ENCODE measurements around the gene TMEM223. TPM values are rescaled to one million over a fixed set of nuclear protein-coding genes. Genes with fewer than 3 reads are reported as not detected.

Gene TMEM223
- total and polyA plus RNA-seq, 9 of the 15 experiments (the other 6 are each of a cell fraction or from before 2014, with no cell fraction given) = 5.9 to 34.5 (median 19.6) TPM

DNA sequence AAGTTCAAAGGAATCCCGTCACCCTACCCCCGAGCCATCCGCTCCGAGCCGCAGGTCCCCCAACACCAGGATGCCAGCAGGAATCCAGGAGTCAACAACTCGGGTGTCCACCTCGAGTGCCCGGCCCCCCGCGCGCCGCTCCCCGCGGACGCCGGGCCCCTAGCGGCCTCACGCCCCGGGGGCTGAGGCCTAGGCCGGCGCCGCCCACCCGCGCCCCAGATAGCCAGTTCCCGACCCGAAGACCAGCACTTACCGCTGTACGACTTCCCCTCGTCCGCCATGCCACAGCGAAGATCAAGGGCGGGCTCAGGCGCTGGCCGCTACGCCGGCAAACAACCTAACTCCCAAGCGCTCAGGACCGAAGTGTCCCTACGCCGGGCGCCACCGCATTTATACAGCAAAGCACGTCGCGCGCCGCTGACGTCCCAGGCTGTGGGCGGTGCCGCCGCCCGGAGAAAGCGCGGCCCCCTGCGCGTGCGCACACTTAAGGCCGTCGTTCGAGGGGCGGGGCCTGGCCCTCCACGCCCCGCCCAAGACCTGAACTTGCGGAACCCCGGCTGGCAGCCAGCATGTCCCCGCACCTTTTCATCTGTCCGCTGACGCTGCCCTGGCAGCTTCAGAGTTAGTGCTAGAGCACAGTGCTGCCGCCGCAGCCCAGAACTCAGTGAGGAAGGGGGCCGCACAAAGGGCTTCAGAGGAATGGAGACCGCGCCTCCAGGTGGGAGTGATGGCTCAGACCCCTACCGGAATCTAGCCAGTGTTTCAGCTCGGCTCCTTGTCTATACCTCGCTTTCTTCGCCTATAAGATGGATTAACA is 13.5 kb upstream of the TMEM223 start, which contains the start of gene NXF1 (continued):
- TF ChIP-seq ZNF785 (CRISPR knock-in tag; IDR thresholded peaks at IDR 0.05) (no peak), PYGO2 (tag; IDR thresholded peaks at IDR 0.05) (no peak), HOXB6 (CRISPR knock-in tag; IDR thresholded peaks at IDR 0.05; ENCODE audit: borderline replicate concordance) (peak; percentile 52; the same call in 1 of the 2 replicates), CTBP1 (IDR thresholded peaks at IDR 0.05; ENCODE audit: borderline replicate concordance) (peak; percentile 77; the same call in 1 of the 2 replicates), SUPT5H (IDR thresholded peaks at IDR 0.05) (peak; percentile 100), MEIS2 (IDR thresholded peaks at IDR 0.05; ENCODE audit: partially characterized antibody) (peak; percentile 87), CCAR2 (IDR thresholded peaks at IDR 0.05; ENCODE audit: low read depth, low read length) (no peak), TAF7 (tag; IDR thresholded peaks at IDR 0.05) (peak; percentile 86), CHD2 (IDR thresholded peaks at IDR 0.05; ENCODE audit: low read depth, low read length) (peak; percentile 22; the same call in 1 of the 2 replicates), CHD1 (IDR thresholded peaks at IDR 0.05; ENCODE audit: low read length) (peak; percentile 81), TEAD4 (IDR thresholded peaks at IDR 0.05; ENCODE audit: low read length) (peak; percentile 20; the same call in 1 of the 2 replicates), TEAD4 (CRISPR knock-in tag; IDR thresholded peaks at IDR 0.05; ENCODE audit: borderline replicate concordance) (no peak)
- TF ChIP-seq, protein P1, sequence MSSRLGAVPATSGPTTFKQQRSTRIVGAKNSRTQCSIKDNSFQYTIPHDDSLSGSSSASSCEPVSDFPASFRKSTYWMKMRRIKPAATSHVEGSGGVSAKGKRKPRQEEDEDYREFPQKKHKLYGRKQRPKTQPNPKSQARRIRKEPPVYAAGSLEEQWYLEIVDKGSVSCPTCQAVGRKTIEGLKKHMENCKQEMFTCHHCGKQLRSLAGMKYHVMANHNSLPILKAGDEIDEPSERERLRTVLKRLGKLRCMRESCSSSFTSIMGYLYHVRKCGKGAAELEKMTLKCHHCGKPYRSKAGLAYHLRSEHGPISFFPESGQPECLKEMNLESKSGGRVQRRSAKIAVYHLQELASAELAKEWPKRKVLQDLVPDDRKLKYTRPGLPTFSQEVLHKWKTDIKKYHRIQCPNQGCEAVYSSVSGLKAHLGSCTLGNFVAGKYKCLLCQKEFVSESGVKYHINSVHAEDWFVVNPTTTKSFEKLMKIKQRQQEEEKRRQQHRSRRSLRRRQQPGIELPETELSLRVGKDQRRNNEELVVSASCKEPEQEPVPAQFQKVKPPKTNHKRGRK (tag; IDR thresholded peaks at IDR 0.05) = no peak
- TF ChIP-seq, protein P2, sequence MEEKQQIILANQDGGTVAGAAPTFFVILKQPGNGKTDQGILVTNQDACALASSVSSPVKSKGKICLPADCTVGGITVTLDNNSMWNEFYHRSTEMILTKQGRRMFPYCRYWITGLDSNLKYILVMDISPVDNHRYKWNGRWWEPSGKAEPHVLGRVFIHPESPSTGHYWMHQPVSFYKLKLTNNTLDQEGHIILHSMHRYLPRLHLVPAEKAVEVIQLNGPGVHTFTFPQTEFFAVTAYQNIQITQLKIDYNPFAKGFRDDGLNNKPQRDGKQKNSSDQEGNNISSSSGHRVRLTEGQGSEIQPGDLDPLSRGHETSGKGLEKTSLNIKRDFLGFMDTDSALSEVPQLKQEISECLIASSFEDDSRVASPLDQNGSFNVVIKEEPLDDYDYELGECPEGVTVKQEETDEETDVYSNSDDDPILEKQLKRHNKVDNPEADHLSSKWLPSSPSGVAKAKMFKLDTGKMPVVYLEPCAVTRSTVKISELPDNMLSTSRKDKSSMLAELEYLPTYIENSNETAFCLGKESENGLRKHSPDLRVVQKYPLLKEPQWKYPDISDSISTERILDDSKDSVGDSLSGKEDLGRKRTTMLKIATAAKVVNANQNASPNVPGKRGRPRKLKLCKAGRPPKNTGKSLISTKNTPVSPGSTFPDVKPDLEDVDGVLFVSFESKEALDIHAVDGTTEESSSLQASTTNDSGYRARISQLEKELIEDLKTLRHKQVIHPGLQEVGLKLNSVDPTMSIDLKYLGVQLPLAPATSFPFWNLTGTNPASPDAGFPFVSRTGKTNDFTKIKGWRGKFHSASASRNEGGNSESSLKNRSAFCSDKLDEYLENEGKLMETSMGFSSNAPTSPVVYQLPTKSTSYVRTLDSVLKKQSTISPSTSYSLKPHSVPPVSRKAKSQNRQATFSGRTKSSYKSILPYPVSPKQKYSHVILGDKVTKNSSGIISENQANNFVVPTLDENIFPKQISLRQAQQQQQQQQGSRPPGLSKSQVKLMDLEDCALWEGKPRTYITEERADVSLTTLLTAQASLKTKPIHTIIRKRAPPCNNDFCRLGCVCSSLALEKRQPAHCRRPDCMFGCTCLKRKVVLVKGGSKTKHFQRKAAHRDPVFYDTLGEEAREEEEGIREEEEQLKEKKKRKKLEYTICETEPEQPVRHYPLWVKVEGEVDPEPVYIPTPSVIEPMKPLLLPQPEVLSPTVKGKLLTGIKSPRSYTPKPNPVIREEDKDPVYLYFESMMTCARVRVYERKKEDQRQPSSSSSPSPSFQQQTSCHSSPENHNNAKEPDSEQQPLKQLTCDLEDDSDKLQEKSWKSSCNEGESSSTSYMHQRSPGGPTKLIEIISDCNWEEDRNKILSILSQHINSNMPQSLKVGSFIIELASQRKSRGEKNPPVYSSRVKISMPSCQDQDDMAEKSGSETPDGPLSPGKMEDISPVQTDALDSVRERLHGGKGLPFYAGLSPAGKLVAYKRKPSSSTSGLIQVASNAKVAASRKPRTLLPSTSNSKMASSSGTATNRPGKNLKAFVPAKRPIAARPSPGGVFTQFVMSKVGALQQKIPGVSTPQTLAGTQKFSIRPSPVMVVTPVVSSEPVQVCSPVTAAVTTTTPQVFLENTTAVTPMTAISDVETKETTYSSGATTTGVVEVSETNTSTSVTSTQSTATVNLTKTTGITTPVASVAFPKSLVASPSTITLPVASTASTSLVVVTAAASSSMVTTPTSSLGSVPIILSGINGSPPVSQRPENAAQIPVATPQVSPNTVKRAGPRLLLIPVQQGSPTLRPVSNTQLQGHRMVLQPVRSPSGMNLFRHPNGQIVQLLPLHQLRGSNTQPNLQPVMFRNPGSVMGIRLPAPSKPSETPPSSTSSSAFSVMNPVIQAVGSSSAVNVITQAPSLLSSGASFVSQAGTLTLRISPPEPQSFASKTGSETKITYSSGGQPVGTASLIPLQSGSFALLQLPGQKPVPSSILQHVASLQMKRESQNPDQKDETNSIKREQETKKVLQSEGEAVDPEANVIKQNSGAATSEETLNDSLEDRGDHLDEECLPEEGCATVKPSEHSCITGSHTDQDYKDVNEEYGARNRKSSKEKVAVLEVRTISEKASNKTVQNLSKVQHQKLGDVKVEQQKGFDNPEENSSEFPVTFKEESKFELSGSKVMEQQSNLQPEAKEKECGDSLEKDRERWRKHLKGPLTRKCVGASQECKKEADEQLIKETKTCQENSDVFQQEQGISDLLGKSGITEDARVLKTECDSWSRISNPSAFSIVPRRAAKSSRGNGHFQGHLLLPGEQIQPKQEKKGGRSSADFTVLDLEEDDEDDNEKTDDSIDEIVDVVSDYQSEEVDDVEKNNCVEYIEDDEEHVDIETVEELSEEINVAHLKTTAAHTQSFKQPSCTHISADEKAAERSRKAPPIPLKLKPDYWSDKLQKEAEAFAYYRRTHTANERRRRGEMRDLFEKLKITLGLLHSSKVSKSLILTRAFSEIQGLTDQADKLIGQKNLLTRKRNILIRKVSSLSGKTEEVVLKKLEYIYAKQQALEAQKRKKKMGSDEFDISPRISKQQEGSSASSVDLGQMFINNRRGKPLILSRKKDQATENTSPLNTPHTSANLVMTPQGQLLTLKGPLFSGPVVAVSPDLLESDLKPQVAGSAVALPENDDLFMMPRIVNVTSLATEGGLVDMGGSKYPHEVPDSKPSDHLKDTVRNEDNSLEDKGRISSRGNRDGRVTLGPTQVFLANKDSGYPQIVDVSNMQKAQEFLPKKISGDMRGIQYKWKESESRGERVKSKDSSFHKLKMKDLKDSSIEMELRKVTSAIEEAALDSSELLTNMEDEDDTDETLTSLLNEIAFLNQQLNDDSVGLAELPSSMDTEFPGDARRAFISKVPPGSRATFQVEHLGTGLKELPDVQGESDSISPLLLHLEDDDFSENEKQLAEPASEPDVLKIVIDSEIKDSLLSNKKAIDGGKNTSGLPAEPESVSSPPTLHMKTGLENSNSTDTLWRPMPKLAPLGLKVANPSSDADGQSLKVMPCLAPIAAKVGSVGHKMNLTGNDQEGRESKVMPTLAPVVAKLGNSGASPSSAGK (IDR thresholded peaks at IDR 0.05) = no peak
- TF ChIP-seq, protein P3, sequence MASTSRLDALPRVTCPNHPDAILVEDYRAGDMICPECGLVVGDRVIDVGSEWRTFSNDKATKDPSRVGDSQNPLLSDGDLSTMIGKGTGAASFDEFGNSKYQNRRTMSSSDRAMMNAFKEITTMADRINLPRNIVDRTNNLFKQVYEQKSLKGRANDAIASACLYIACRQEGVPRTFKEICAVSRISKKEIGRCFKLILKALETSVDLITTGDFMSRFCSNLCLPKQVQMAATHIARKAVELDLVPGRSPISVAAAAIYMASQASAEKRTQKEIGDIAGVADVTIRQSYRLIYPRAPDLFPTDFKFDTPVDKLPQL (IDR thresholded peaks at IDR 0.05; ENCODE audit: extremely low read depth, insufficient read length) = peak; percentile 81

Data from K562 (cell line).